Measurements from ENCODE around the gene ZKSCAN4.

Gene ZKSCAN4

GRCh38 chr6:28252009-28252975 lies at the start of gene ZKSCAN4:
Gene ZKSCAN4 (minus strand): TSS chr6:28252269. CDS start chr6:28251980, 289 bp downstream.
- Histone ChIP-seq H3F3A (ENCODE audit: control insufficient read depth, insufficient read depth) (no peaks in the 10 kb centered on the region), H3K9me3 (ENCODE audit: control insufficient read depth, insufficient read depth, low read length) (no peaks in the 10 kb centered on the region), H3K4me2 (ENCODE audit: low read length) (peak within 1 kb of the TSS; percentile 67), H3K4me3 (ENCODE audit: low read length) (peak within 1 kb of the TSS; percentile 98), H4K20me1 (ENCODE audit: control insufficient read depth, insufficient read depth, low read depth, low read length) (no peaks in the 10 kb centered on the region), H3K27ac (ENCODE audit: low read depth, low read length) (peak within 1 kb of the TSS; percentile 38), H3K36me3 (ENCODE audit: control insufficient read depth, low read length) (peaks cover 23% of the 10 kb centered on the region), H3K27me3 (ENCODE audit: control insufficient read depth, low read length) (no peaks in the 10 kb centered on the region), H3K79me2 (ENCODE audit: control insufficient read depth, low read length) (peaks cover 24% of the 10 kb centered on the region), H3K4me1 (ENCODE audit: control insufficient read depth, low read length) (peaks cover 17% of the 10 kb centered on the region), H3K9me2 (replicated peaks; ENCODE audit: control insufficient read depth, low read length) (no peaks in the 10 kb centered on the region)
- TF ChIP-seq EZH2phosphoT487 (IDR thresholded peaks at IDR 0.05; ENCODE audit: borderline replicate concordance, low read length) (no peak), CTCF (IDR thresholded peaks at IDR 0.05; ENCODE audit: low read depth, low read length, poor library complexity, severe bottlenecking) (no peak)

GRCh38 chr6:28296520-28297060 lies 44.5 kb upstream of the ZKSCAN4 start:
- TF ChIP-seq CTCF (IDR thresholded peaks at IDR 0.05; ENCODE audit: low read depth, low read length, poor library complexity, severe bottlenecking): no peak
- no peak for TF ChIP-seq EZH2phosphoT487 (IDR thresholded peaks at IDR 0.05; ENCODE audit: borderline replicate concordance, low read length)
- Histone ChIP-seq H3K4me3 (ENCODE audit: low read length) (no peak overlapping the region), H4K20me1 (ENCODE audit: control insufficient read depth, insufficient read depth, low read depth, low read length) (no peaks in the 10 kb centered on the region), H3F3A (ENCODE audit: control insufficient read depth, insufficient read depth) (no peaks in the 10 kb centered on the region), H3K79me2 (ENCODE audit: control insufficient read depth, low read length) (no peaks in the 10 kb centered on the region), H3K27me3 (ENCODE audit: control insufficient read depth, low read length) (no peaks in the 10 kb centered on the region), H3K36me3 (ENCODE audit: control insufficient read depth, low read length) (peaks cover 4% of the 10 kb centered on the region; the same call in 1 of the 2 replicates), H3K9me3 (ENCODE audit: control insufficient read depth, insufficient read depth, low read length) (no peaks in the 10 kb centered on the region), H3K4me1 (ENCODE audit: control insufficient read depth, low read length) (no peaks in the 10 kb centered on the region), H3K4me2 (ENCODE audit: low read length) (no peak overlapping the region), H3K9me2 (replicated peaks; ENCODE audit: control insufficient read depth, low read length) (no peaks in the 10 kb centered on the region), H3K27ac (ENCODE audit: low read depth, low read length) (no peak overlapping the region)

DNA sequence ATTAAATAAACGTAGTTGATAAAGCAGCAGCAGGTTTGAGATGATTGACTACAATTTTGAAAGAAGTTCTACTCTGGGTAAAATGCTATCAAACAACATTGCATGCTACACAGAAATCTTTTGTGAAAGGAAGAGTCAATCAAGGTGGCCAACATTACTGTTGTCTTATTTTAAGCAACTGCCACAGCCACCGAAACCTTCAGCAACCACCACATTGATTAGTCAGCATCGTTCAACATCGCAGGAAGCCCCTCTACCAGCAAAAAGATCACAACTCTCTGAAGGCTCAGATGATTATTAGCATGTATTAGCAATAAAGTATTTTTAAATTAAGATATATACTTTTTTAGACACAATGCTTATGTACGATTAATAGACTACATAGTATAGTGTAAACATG lies 43.3 kb upstream of the ZKSCAN4 start:
- H3K27ac ChIP-seq (ENCODE audit: low read depth, low read length): no peak overlapping the region
- H3K4me3 ChIP-seq (ENCODE audit: low read length): no peak overlapping the region
- H3K4me1 ChIP-seq (ENCODE audit: control insufficient read depth, low read length): no peaks in the 10 kb centered on the region
- no peaks in the 10 kb centered on the region for H3F3A ChIP-seq (ENCODE audit: control insufficient read depth, insufficient read depth)
- no peaks in the 10 kb centered on the region for H3K79me2 ChIP-seq (ENCODE audit: control insufficient read depth, low read length)
- peaks cover 1% of the 10 kb centered on the region for H3K36me3 ChIP-seq (ENCODE audit: control insufficient read depth, low read length)
- no peaks in the 10 kb centered on the region for H3K27me3 ChIP-seq (ENCODE audit: control insufficient read depth, low read length)
- H3K4me2 ChIP-seq (ENCODE audit: low read length): no peak overlapping the region
- TF ChIP-seq EZH2phosphoT487 (IDR thresholded peaks at IDR 0.05; ENCODE audit: borderline replicate concordance, low read length): no peak
- no peak for TF ChIP-seq CTCF (IDR thresholded peaks at IDR 0.05; ENCODE audit: low read depth, low read length, poor library complexity, severe bottlenecking)
- no peaks in the 10 kb centered on the region for H3K9me2 ChIP-seq (replicated peaks; ENCODE audit: control insufficient read depth, low read length)
- no peaks in the 10 kb centered on the region for H3K9me3 ChIP-seq (ENCODE audit: control insufficient read depth, insufficient read depth, low read length)
- no peaks in the 10 kb centered on the region for H4K20me1 ChIP-seq (ENCODE audit: control insufficient read depth, insufficient read depth, low read depth, low read length)
